Measurements from ENCODE around the gene KCNE4.

DNA sequence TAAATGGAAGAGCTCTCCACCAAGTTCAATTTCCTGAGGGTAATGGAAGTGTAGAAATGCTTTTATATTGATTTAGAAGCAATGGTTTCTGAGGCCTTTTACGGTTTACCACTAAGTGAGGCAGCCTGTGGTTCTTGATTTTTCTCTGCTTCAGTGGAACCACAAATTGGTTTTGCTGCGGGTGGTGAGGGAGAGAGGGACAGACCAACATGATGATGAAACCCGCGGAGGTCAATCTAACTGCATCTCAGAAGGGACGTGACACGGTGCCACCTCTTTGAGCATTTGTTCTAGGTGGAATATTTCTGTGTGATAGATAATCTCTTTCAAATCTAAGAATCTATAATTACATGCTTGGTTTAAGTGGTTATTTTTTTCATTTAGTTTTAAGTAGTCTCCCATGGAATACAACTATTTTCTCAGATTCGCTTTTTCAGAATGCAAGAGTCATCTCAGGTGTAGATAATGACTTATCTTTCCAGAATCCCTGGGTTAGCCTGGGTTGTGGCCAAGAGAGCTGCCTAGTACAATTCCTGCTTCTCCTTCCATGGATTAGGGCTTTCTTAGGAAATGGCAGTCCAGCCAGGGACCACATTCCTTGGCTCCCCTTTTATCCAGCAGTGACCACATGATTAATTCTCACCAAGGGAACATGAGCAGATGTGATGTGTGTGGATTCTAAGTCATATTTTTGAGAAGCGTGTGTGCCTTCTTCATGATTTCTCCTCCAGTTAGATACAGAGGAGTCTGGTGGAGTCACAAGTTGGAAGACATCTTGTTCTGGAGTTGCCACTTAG is 52.5 kb downstream of the KCNE4 start:
- TF ChIP-seq NANOG (IDR thresholded peaks at IDR 0.05; ENCODE audit: borderline replicate concordance) (no peak), CREB1 (CRISPR knock-in tag; IDR thresholded peaks at IDR 0.05; ENCODE audit: low read depth) (no peak), EZH2 (IDR thresholded peaks at IDR 0.05; ENCODE audit: low read depth, unreplicated experiment) (no peak), POLR2AphosphoS5 (IDR thresholded peaks at IDR 0.05; ENCODE audit: low read depth) (no peak), EZH2phosphoT487 (IDR thresholded peaks at IDR 0.05; ENCODE audit: unreplicated experiment) (no peak), JUNB (IDR thresholded peaks at IDR 0.05; ENCODE audit: unreplicated experiment) (no peak), STAT1 (IDR thresholded peaks at IDR 0.05; ENCODE audit: unreplicated experiment) (no peak), ZNF114 (CRISPR knock-in tag; IDR thresholded peaks at IDR 0.05) (no peak)
- TF ChIP-seq, protein P1, sequence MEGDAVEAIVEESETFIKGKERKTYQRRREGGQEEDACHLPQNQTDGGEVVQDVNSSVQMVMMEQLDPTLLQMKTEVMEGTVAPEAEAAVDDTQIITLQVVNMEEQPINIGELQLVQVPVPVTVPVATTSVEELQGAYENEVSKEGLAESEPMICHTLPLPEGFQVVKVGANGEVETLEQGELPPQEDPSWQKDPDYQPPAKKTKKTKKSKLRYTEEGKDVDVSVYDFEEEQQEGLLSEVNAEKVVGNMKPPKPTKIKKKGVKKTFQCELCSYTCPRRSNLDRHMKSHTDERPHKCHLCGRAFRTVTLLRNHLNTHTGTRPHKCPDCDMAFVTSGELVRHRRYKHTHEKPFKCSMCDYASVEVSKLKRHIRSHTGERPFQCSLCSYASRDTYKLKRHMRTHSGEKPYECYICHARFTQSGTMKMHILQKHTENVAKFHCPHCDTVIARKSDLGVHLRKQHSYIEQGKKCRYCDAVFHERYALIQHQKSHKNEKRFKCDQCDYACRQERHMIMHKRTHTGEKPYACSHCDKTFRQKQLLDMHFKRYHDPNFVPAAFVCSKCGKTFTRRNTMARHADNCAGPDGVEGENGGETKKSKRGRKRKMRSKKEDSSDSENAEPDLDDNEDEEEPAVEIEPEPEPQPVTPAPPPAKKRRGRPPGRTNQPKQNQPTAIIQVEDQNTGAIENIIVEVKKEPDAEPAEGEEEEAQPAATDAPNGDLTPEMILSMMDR (conservative IDR thresholded peaks at IDR 0.05; ENCODE audit: low read depth in 2 of 2) = no peak
- TF ChIP-seq, protein P2, sequence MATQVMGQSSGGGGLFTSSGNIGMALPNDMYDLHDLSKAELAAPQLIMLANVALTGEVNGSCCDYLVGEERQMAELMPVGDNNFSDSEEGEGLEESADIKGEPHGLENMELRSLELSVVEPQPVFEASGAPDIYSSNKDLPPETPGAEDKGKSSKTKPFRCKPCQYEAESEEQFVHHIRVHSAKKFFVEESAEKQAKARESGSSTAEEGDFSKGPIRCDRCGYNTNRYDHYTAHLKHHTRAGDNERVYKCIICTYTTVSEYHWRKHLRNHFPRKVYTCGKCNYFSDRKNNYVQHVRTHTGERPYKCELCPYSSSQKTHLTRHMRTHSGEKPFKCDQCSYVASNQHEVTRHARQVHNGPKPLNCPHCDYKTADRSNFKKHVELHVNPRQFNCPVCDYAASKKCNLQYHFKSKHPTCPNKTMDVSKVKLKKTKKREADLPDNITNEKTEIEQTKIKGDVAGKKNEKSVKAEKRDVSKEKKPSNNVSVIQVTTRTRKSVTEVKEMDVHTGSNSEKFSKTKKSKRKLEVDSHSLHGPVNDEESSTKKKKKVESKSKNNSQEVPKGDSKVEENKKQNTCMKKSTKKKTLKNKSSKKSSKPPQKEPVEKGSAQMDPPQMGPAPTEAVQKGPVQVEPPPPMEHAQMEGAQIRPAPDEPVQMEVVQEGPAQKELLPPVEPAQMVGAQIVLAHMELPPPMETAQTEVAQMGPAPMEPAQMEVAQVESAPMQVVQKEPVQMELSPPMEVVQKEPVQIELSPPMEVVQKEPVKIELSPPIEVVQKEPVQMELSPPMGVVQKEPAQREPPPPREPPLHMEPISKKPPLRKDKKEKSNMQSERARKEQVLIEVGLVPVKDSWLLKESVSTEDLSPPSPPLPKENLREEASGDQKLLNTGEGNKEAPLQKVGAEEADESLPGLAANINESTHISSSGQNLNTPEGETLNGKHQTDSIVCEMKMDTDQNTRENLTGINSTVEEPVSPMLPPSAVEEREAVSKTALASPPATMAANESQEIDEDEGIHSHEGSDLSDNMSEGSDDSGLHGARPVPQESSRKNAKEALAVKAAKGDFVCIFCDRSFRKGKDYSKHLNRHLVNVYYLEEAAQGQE (IDR thresholded peaks at IDR 0.05; ENCODE audit: unreplicated experiment) = no peak
- TF ChIP-seq, protein P3, sequence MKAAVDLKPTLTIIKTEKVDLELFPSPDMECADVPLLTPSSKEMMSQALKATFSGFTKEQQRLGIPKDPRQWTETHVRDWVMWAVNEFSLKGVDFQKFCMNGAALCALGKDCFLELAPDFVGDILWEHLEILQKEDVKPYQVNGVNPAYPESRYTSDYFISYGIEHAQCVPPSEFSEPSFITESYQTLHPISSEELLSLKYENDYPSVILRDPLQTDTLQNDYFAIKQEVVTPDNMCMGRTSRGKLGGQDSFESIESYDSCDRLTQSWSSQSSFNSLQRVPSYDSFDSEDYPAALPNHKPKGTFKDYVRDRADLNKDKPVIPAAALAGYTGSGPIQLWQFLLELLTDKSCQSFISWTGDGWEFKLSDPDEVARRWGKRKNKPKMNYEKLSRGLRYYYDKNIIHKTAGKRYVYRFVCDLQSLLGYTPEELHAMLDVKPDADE (IDR thresholded peaks at IDR 0.05) = no peak
- TF ChIP-seq, protein P4, sequence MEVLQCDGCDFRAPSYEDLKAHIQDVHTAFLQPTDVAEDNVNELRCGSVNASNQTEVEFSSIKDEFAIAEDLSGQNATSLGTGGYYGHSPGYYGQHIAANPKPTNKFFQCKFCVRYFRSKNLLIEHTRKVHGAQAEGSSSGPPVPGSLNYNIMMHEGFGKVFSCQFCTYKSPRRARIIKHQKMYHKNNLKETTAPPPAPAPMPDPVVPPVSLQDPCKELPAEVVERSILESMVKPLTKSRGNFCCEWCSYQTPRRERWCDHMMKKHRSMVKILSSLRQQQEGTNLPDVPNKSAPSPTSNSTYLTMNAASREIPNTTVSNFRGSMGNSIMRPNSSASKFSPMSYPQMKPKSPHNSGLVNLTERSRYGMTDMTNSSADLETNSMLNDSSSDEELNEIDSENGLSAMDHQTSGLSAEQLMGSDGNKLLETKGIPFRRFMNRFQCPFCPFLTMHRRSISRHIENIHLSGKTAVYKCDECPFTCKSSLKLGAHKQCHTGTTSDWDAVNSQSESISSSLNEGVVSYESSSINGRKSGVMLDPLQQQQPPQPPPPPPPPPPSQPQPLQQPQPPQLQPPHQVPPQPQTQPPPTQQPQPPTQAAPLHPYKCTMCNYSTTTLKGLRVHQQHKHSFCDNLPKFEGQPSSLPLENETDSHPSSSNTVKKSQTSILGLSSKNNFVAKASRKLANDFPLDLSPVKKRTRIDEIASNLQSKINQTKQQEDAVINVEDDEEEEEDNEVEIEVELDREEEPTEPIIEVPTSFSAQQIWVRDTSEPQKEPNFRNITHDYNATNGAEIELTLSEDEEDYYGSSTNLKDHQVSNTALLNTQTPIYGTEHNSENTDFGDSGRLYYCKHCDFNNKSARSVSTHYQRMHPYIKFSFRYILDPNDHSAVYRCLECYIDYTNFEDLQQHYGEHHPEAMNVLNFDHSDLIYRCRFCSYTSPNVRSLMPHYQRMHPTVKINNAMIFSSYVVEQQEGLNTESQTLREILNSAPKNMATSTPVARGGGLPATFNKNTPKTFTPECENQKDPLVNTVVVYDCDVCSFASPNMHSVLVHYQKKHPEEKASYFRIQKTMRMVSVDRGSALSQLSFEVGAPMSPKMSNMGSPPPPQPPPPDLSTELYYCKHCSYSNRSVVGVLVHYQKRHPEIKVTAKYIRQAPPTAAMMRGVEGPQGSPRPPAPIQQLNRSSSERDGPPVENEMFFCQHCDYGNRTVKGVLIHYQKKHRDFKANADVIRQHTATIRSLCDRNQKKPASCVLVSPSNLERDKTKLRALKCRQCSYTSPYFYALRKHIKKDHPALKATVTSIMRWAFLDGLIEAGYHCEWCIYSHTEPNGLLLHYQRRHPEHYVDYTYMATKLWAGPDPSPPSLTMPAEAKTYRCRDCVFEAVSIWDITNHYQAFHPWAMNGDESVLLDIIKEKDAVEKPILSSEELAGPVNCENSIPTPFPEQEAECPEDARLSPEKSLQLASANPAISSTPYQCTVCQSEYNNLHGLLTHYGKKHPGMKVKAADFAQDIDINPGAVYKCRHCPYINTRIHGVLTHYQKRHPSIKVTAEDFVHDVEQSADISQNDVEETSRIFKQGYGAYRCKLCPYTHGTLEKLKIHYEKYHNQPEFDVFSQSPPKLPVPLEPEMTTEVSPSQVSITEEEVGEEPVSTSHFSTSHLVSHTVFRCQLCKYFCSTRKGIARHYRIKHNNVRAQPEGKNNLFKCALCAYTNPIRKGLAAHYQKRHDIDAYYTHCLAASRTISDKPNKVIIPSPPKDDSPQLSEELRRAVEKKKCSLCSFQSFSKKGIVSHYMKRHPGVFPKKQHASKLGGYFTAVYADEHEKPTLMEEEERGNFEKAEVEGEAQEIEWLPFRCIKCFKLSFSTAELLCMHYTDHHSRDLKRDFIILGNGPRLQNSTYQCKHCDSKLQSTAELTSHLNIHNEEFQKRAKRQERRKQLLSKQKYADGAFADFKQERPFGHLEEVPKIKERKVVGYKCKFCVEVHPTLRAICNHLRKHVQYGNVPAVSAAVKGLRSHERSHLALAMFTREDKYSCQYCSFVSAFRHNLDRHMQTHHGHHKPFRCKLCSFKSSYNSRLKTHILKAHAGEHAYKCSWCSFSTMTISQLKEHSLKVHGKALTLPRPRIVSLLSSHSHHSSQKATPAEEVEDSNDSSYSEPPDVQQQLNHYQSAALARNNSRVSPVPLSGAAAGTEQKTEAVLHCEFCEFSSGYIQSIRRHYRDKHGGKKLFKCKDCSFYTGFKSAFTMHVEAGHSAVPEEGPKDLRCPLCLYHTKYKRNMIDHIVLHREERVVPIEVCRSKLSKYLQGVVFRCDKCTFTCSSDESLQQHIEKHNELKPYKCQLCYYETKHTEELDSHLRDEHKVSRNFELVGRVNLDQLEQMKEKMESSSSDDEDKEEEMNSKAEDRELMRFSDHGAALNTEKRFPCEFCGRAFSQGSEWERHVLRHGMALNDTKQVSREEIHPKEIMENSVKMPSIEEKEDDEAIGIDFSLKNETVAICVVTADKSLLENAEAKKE (CRISPR knock-in tag; IDR thresholded peaks at IDR 0.05) = no peak

Data from GM23338 (cell line).